Measurements from ENCODE around the gene TPT1.
"Not testable (repeated sequence)": the region's sequence is repeated elsewhere in the genome, so short reads cannot be mapped to it uniquely, and the experiment has no call there.

Gene TPT1

GRCh38 chr13:45301263-45301662 lies 39.7 kb downstream of the TPT1 start:
- no peak for DNase-seq (ENCODE audit: low spot score)

- no peak for DNase-seq (ENCODE audit: low spot score)
Measured at GRCh38 chr13:45300190-45300985, 40.6 kb downstream of the TPT1 start.

- DNase-seq (ENCODE audit: low spot score), result no peak
Measured at GRCh38 chr13:45299194-45299593, 41.8 kb downstream of the TPT1 start.

GRCh38 chr13:45298550-45298949 lies 42.4 kb downstream of the TPT1 start:
- not testable (repeated sequence) for DNase-seq (ENCODE audit: low spot score)

GRCh38 chr13:45298206-45298505 lies 42.8 kb downstream of the TPT1 start:
- DNase-seq (ENCODE audit: low spot score), result no peak

GRCh38 chr13:45297456-45298205 lies 43.4 kb downstream of the TPT1 start:
- DNase-seq (ENCODE audit: low spot score), result no peak

- DNase-seq (ENCODE audit: low spot score), result no peak
Measured at GRCh38 chr13:45296259-45296658, 44.7 kb downstream of the TPT1 start.

- DNase-seq (ENCODE audit: low spot score), result no peak
Measured at GRCh38 chr13:45295536-45295935, 45.4 kb downstream of the TPT1 start.

GRCh38 chr13:45292176-45292575 lies 48.8 kb downstream of the TPT1 start:
- no peak for DNase-seq (ENCODE audit: low spot score)

- no peak for DNase-seq (ENCODE audit: low spot score)
Measured at GRCh38 chr13:45289936-45290563, 50.9 kb downstream of the TPT1 start.

Measured in AG08395 (cell line).